HL-60 (cell line): ENCODE results near the gene FCHSD2.

Source experiments
- DNase-seq, 2 experiments: peaks; one replicate each; pipeline ENCODE4 v3.0.0-alpha.2; 2010 to 2020; ENCODE audit warnings: low read depth in 1 of 2, low spot score in 1 of 2
- H3K27ac ChIP-seq: fragments of 250-450 bp; sonication (Bioruptor Pico); replicated peaks from 2 replicates; pipeline ENCODE4 v1.5.1; 2020; ENCODE audit warnings: mild to moderate bottlenecking, moderate library complexity
- H3K27me3 ChIP-seq: fragments of 250-450 bp; sonication (Bioruptor Pico); 2 replicates; pipeline ENCODE4 v1.5.1; 2021; ENCODE audit warnings: mild to moderate bottlenecking, moderate library complexity; ENCODE audit not compliant: insufficient read depth, poor library complexity, severe bottlenecking
- H3K4me3 ChIP-seq: replicated peaks from 2 replicates; pipeline ENCODE4 v1.5.1; 2011; ENCODE audit warnings: mild to moderate bottlenecking, control low read depth, low read length; ENCODE audit not compliant: insufficient read depth
- GABPA ChIP-seq: IDR thresholded peaks from 2 replicates; pipeline ENCODE4 v1.6.1; 2012; ENCODE audit warnings: low read depth
- POLR2AphosphoS5 ChIP-seq: IDR thresholded peaks from 2 replicates; pipeline ENCODE4 v1.6.1; 2012; ENCODE audit warnings: low read depth
- SPI1 ChIP-seq: IDR thresholded peaks from 2 replicates; pipeline ENCODE4 v1.6.1; 2012; ENCODE audit warnings: low read depth, mild to moderate bottlenecking, borderline replicate concordance
- TF ChIP-seq, protein P1 (sequence below): IDR thresholded peaks from one replicate; pipeline ENCODE4 v1.5.1; 2011; ENCODE audit warnings: low read length, control low read depth, inconsistent platforms; ENCODE audit not compliant: insufficient read depth
- TF ChIP-seq, protein P2 (sequence below): IDR thresholded peaks from 2 replicates; pipeline ENCODE4 v1.6.1; 2012; ENCODE audit warnings: low read depth; ENCODE audit not compliant: insufficient replicate concordance

FCHSD2 gene

DNA sequence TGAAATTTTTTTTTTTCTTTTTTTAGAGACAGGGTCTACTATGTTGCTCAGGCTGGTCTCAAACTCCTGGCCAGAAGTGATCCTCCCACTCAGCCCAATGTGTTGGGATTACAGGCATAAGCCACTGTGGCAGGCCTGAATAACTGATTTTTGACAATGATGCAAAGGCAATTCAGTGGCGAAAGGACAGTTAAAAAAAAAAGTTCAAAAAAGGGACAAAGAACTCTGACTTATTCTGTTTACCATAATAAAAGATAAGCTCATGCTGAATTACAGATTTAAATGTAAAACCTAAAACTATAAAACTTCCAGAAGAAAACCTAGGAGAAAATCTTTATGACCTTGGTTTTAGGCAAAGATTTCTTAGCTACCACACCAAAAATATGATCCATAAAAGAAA is 279.0 kb downstream of the FCHSD2 start:
- no peak for TF ChIP-seq SPI1
- no peak for TF ChIP-seq GABPA
- TF ChIP-seq, protein P1, sequence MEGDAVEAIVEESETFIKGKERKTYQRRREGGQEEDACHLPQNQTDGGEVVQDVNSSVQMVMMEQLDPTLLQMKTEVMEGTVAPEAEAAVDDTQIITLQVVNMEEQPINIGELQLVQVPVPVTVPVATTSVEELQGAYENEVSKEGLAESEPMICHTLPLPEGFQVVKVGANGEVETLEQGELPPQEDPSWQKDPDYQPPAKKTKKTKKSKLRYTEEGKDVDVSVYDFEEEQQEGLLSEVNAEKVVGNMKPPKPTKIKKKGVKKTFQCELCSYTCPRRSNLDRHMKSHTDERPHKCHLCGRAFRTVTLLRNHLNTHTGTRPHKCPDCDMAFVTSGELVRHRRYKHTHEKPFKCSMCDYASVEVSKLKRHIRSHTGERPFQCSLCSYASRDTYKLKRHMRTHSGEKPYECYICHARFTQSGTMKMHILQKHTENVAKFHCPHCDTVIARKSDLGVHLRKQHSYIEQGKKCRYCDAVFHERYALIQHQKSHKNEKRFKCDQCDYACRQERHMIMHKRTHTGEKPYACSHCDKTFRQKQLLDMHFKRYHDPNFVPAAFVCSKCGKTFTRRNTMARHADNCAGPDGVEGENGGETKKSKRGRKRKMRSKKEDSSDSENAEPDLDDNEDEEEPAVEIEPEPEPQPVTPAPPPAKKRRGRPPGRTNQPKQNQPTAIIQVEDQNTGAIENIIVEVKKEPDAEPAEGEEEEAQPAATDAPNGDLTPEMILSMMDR, result no peak
- no peak for TF ChIP-seq POLR2AphosphoS5
- TF ChIP-seq, protein P2, sequence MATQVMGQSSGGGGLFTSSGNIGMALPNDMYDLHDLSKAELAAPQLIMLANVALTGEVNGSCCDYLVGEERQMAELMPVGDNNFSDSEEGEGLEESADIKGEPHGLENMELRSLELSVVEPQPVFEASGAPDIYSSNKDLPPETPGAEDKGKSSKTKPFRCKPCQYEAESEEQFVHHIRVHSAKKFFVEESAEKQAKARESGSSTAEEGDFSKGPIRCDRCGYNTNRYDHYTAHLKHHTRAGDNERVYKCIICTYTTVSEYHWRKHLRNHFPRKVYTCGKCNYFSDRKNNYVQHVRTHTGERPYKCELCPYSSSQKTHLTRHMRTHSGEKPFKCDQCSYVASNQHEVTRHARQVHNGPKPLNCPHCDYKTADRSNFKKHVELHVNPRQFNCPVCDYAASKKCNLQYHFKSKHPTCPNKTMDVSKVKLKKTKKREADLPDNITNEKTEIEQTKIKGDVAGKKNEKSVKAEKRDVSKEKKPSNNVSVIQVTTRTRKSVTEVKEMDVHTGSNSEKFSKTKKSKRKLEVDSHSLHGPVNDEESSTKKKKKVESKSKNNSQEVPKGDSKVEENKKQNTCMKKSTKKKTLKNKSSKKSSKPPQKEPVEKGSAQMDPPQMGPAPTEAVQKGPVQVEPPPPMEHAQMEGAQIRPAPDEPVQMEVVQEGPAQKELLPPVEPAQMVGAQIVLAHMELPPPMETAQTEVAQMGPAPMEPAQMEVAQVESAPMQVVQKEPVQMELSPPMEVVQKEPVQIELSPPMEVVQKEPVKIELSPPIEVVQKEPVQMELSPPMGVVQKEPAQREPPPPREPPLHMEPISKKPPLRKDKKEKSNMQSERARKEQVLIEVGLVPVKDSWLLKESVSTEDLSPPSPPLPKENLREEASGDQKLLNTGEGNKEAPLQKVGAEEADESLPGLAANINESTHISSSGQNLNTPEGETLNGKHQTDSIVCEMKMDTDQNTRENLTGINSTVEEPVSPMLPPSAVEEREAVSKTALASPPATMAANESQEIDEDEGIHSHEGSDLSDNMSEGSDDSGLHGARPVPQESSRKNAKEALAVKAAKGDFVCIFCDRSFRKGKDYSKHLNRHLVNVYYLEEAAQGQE, result no peak
- Histone ChIP-seq H3K27ac (no peak overlapping the region), H3K27me3 (no peaks in the 10 kb centered on the region), H3K4me3 (no peak overlapping the region)
- no peak for DNase-seq

DNA sequence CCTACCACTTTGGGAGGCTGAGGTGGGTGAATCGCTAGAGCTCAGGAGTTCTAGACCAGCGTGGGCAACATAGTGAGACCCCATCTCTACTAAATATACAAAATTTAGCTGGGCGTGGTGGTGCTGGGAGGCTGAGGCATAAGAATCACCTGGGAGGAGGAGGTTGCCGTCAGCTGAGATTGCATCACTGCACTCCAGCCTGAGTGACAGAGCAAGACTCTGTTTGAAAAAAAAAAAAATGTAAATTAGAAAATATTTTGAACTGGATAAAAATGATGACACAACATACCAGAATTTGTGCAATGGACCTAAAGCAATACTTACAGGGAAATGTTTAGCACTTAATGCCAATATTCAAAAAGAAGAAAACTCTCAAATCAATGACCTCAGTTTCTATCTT is 281.5 kb downstream of the FCHSD2 start:
- DNase-seq, result no peak
- Histone ChIP-seq H3K27ac (no peak overlapping the region), H3K27me3 (no peaks in the 10 kb centered on the region), H3K4me3 (no peak overlapping the region)
- no peak for TF ChIP-seq GABPA
- TF ChIP-seq, protein P2, result no peak
- no peak for TF ChIP-seq SPI1
- TF ChIP-seq, protein P1, result no peak
- TF ChIP-seq POLR2AphosphoS5, result no peak

DNA sequence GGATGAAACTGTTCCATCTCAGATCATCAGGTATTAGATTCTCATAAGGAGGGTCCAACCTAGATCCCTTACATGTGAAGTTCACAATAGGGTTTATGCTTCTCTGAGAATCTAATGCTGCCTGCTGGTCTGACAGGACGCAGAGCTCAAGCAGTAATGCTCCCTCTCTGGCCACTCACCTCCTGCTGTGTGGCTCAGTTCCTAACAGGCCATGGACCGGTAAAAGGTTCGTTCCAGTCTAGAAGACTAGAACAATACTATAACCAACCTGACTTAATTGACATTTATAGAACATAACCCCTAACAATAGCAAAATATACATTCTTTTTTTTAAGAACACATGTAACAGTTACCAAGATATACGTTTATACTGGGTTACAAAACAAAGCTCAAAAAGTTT is 282.1 kb downstream of the FCHSD2 start:
- TF ChIP-seq SPI1 (no peak), GABPA (no peak), POLR2AphosphoS5 (no peak)
- TF ChIP-seq, protein P2, result no peak
- TF ChIP-seq, protein P1, result no peak
- no peak overlapping the region for H3K4me3 ChIP-seq
- no peak for DNase-seq
- H3K27me3 ChIP-seq, result no peaks in the 10 kb centered on the region
- no peak overlapping the region for H3K27ac ChIP-seq
